Activated naive CD4-positive, alpha-beta T cell treated with anti-CD3 and anti-CD28 coated beads, Interleukin-2, amount 50 U/mL, for 24 hours (primary cell): ENCODE measurements around the gene ZYX.
"Not testable (repeated sequence)": the region's sequence is repeated elsewhere in the genome, so short reads cannot be mapped to it uniquely, and the experiment has no call there.

Source experiments
- H3K27ac Mint-ChIP-seq: one replicate; pipeline ENCODE4 v1.8.0; 2021; ENCODE audit warnings: mild to moderate bottlenecking, mixed read lengths
- H3K27me3 Mint-ChIP-seq: one replicate; pipeline ENCODE4 v1.8.0; 2021; ENCODE audit warnings: mixed read lengths
- H3K36me3 Mint-ChIP-seq: one replicate; pipeline ENCODE4 v1.8.0; 2021; ENCODE audit warnings: mixed read lengths
- H3K4me1 Mint-ChIP-seq: one replicate; pipeline ENCODE4 v1.8.0; 2021; ENCODE audit warnings: mixed read lengths
- H3K4me3 Mint-ChIP-seq: one replicate; pipeline ENCODE4 v1.8.0; 2021; ENCODE audit warnings: mild to moderate bottlenecking, mixed read lengths
- H3K9me3 Mint-ChIP-seq: one replicate; pipeline ENCODE4 v1.8.0; 2021; ENCODE audit warnings: mixed read lengths

Gene ZYX

GRCh38 chr7:143389316-143390103 lies 8.4 kb downstream of the ZYX start:
- H3K9me3 Mint-ChIP-seq, result no peaks in the 10 kb centered on the region
- peak overlapping the region; percentile 83 for H3K27ac Mint-ChIP-seq
- peaks cover 4% of the 10 kb centered on the region for H3K36me3 Mint-ChIP-seq
- H3K27me3 Mint-ChIP-seq, result no peaks in the 10 kb centered on the region
- peaks cover 6% of the 10 kb centered on the region for H3K4me1 Mint-ChIP-seq
- H3K4me3 Mint-ChIP-seq, result no peak overlapping the region

DNA sequence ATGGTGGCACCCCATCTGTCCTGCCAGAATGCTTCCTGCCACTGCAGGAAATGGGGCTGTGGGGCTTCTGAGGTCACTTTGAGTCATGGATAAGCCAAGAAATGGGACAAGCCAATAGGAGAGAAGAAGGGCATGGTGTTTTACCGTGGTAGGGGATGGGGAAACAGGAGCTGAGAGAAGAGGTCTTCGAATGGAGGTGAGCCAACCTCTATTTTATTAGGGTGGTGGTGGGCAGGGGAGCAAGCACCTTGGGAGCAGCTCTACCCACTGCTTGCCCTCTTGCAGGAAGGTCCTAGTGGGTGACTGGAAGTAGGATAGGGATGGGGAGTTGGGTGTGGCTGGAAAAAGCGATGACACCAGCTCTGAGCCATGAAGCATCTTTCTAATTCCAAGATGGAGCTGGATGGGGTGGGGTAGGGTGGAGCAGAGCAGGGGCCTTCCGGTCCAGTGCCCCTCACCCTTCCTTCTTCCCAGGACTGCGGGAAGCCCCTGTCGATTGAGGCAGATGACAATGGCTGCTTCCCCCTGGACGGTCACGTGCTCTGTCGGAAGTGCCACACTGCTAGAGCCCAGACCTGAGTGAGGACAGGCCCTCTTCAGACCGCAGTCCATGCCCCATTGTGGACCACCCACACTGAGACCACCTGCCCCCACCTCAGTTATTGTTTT lies 9.1 kb downstream of the ZYX start:
- Mint-ChIP-seq H3K4me1 (peaks cover 9% of the 10 kb centered on the region), H3K4me3 (no peak overlapping the region), H3K27ac (peak overlapping the region; percentile 83), H3K27me3 (no peaks in the 10 kb centered on the region), H3K36me3 (peaks cover 7% of the 10 kb centered on the region), H3K9me3 (no peaks in the 10 kb centered on the region)

DNA sequence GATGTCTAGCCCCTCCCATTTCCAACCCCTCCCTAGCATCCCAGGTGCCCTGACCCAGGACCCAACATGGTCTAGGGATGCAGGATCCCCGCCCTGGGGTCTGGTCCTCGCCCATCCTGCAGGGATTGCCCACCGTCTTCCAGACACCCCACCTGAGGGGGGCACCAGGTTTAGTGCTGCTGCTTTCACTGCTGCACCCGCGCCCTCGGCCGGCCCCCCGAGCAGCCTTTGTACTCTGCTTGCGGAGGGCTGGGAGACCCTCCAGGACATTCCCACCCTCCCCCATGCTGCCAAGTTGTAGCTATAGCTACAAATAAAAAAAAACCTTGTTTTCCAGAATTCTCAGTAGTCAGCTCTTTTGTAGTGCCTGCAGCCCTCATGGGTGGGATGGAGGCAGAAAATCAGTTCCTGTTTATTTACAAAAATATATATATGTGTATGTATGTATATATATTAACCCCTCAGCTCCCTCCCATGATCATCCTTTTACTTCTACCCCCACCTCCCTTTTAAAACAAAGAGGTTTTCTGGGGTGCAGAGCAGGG lies 9.7 kb downstream of the ZYX start:
- peaks cover 7% of the 10 kb centered on the region for H3K36me3 Mint-ChIP-seq
- no peak overlapping the region for H3K4me3 Mint-ChIP-seq
- H3K27me3 Mint-ChIP-seq, result no peaks in the 10 kb centered on the region
- no peak overlapping the region for H3K27ac Mint-ChIP-seq
- no peaks in the 10 kb centered on the region for H3K9me3 Mint-ChIP-seq
- peaks cover 11% of the 10 kb centered on the region for H3K4me1 Mint-ChIP-seq

DNA sequence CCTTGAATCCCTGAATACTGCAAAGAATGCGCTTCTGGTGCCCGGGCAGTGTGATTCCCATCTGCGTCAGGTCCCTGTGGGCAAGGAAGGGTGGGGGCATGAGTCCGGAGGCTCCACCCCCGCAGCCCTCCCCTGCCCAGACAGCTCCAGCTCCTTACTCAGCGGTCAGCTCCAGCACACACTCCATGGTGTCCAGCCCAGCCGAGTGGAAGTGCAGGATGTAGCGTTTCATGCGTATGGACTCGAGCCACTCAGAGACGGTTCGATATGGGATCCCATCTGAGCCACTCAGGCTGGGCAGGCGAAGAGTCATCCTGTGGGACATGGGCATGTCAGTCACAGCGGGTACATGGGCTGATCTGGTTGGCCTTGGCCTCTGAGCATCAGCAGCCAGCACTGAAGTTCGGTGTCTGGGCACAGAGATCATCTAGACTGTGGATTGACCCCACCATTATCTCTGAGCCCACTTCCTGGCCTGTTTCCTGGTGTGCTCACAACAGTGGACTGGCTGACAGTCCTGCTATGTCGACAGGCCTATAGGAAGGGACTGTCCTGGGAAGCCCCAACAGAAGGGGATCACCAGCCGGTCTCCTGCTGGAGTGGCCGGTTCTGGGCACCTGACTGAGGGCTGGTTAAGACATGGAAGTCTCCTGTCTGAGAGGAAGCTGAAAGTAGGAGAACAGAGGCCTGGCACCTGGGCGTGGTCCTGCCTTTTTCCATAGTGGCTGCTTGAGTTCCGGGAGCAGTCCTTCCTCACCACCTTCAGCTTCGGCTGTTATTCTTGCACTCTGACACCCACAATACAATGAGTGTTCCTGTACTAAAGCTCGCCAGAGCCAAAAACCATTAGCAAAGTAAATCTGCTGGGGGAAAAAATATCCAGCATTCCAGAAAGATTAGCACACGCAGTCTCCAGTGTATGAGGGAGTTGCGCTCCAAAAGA lies 10.6 kb downstream of the ZYX start:
- Mint-ChIP-seq H3K9me3 (no peaks in the 10 kb centered on the region), H3K27ac (no peak overlapping the region), H3K36me3 (peaks cover 7% of the 10 kb centered on the region), H3K27me3 (no peaks in the 10 kb centered on the region), H3K4me1 (peaks cover 11% of the 10 kb centered on the region), H3K4me3 (no peak overlapping the region)

DNA sequence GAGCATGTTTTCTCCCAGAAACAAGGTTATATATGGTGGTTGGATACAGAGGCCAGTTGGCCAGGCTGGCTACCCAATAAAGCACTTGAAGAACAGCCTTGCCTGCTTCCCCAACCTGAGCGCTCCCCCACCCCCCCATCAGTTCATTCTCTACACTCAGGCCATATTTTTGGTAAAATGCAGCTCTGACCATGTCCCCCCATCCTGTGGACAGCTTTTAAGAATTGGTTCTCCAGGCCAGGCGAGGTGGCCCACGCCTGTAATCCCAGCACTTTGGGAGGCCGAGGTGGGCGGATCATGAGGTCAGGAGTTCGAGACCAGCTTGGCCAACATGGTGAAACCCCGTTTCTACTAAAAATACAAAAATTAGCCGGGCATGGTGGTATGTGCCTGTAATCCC lies 11.3 kb downstream of the ZYX start:
- not testable (repeated sequence) for H3K4me3 Mint-ChIP-seq, H3K36me3 Mint-ChIP-seq, H3K27me3 Mint-ChIP-seq, H3K27ac Mint-ChIP-seq, H3K9me3 Mint-ChIP-seq
- H3K4me1 Mint-ChIP-seq, result peaks cover 11% of the 10 kb centered on the region

GRCh38 chr7:143392875-143393266 lies 11.7 kb downstream of the ZYX start:
- Mint-ChIP-seq H3K9me3 (no peaks in the 10 kb centered on the region), H3K4me3 (no peak overlapping the region), H3K27me3 (no peaks in the 10 kb centered on the region), H3K36me3 (peaks cover 12% of the 10 kb centered on the region), H3K27ac (no peak overlapping the region), H3K4me1 (peaks cover 11% of the 10 kb centered on the region)

- Mint-ChIP-seq H3K9me3 (no peaks in the 10 kb centered on the region), H3K4me1 (peaks cover 11% of the 10 kb centered on the region), H3K4me3 (no peak overlapping the region), H3K27ac (no peak overlapping the region), H3K27me3 (no peaks in the 10 kb centered on the region), H3K36me3 (peaks cover 13% of the 10 kb centered on the region)
Measured at GRCh38 chr7:143393267-143394041, 12.3 kb downstream of the ZYX start.

- Mint-ChIP-seq H3K36me3 (peaks cover 13% of the 10 kb centered on the region), H3K27me3 (no peaks in the 10 kb centered on the region), H3K27ac (no peak overlapping the region), H3K4me3 (no peak overlapping the region), H3K4me1 (peaks cover 11% of the 10 kb centered on the region), H3K9me3 (no peaks in the 10 kb centered on the region)
Measured at GRCh38 chr7:143394068-143394467, 12.9 kb downstream of the ZYX start.

DNA sequence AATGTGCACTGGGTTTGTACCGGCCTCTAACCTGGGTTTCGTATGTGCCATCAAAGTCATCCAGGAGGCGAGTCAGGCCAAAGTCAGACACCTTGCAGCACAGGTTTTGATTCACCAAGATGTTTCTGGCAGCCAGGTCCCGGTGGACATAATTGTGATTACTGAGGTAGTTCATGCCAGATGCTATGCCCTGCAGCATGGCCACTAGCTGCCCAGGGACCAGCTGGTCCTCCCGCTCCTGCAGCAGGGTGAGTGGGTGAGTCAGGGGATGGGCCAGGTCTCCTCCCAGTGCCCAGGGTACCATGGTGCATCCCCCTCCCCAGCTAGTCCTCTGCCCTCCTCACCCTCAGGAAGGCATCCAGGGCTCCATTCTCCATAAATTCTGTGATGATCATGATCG lies 13.6 kb downstream of the ZYX start:
- H3K4me3 Mint-ChIP-seq, result no peak overlapping the region

GRCh38 chr7:143395187-143396149 lies 14.3 kb downstream of the ZYX start:
- H3K27me3 Mint-ChIP-seq, result no peaks in the 10 kb centered on the region
- H3K4me1 Mint-ChIP-seq, result peaks cover 5% of the 10 kb centered on the region
- H3K36me3 Mint-ChIP-seq, result peaks cover 9% of the 10 kb centered on the region
- H3K9me3 Mint-ChIP-seq, result no peaks in the 10 kb centered on the region
- no peak overlapping the region for H3K4me3 Mint-ChIP-seq
- peak overlapping the region; percentile 75 for H3K27ac Mint-ChIP-seq

More for the DNA sequence above, 13.6 kb downstream of the ZYX start:
- Mint-ChIP-seq H3K4me1 (peaks cover 9% of the 10 kb centered on the region), H3K27me3 (no peaks in the 10 kb centered on the region), H3K9me3 (no peaks in the 10 kb centered on the region), H3K36me3 (peaks cover 13% of the 10 kb centered on the region), H3K27ac (peak overlapping the region; percentile 75)

DNA sequence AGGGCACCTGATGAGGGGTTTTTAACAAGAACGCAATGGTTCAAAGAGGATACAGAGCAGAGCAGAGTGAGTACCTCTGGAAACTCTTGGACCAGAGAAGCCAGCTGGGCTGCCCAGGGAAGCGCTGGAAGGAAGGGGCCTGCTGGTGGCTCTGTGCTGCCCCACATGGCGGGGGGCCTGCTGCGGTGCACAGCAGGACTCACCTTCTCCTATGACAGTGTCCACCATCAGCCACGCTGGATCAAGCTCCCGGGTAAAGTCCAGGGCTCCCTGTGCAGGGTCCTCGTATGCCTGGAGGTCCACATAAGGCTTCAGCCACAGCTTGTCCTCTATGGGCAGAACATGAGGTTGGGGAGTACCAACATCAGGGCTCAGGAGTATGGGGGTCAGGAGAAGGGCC lies 15.0 kb downstream of the ZYX start:
- Mint-ChIP-seq H3K27ac (no peak overlapping the region), H3K4me3 (no peak overlapping the region), H3K9me3 (no peaks in the 10 kb centered on the region), H3K27me3 (no peaks in the 10 kb centered on the region), H3K36me3 (peaks cover 9% of the 10 kb centered on the region), H3K4me1 (peaks cover 5% of the 10 kb centered on the region)

- Mint-ChIP-seq H3K4me3 (no peak overlapping the region), H3K27ac (no peak overlapping the region), H3K36me3 (peaks cover 9% of the 10 kb centered on the region), H3K4me1 (peaks cover 5% of the 10 kb centered on the region), H3K9me3 (no peaks in the 10 kb centered on the region), H3K27me3 (no peaks in the 10 kb centered on the region)
Measured at GRCh38 chr7:143396625-143397556, 15.7 kb downstream of the ZYX start.
